NCI-H2171 treated with DMSO at 0.1 percent for 48 hours (cell line): ENCODE measurements around the gene RCHY1.
"Not testable (repeated sequence)": the region's sequence is repeated elsewhere in the genome, so short reads cannot be mapped to it uniquely, and the experiment has no call there.

Source experiments
- DNase-seq: peaks from one replicate; lab custom pipeline; 2025; lab: John Stamatoyannopoulos, UW

Gene RCHY1

GRCh38 chr4:75516144-75516543, 1.9 kb upstream of the RCHY1 start:
- no peak for DNase-seq

GRCh38 chr4:75514949-75515612, 878 bp upstream of the RCHY1 start:
- DNase-seq: peak; percentile 53

GRCh38 chr4:75513526-75514130, 575 bp downstream of the RCHY1 start:
- no peak for DNase-seq

GRCh38 chr4:75512386-75513211, 1.6 kb downstream of the RCHY1 start:
- no peak for DNase-seq

- no peak for DNase-seq
Observed at GRCh38 chr4:75511841-75512240, 2.4 kb downstream of the RCHY1 start.

GRCh38 chr4:75509592-75509991, 4.6 kb downstream of the RCHY1 start:
- DNase-seq: not testable (repeated sequence)

GRCh38 chr4:75505630-75506029, 8.6 kb downstream of the RCHY1 start:
- DNase-seq: no peak

- DNase-seq: no peak
Observed at GRCh38 chr4:75502671-75503070, 11.5 kb downstream of the RCHY1 start.

GRCh38 chr4:75499900-75500299, 14.3 kb downstream of the RCHY1 start:
- no peak for DNase-seq

- DNase-seq: no peak
Observed at GRCh38 chr4:75498041-75498440, 16.2 kb downstream of the RCHY1 start.

GRCh38 chr4:75497133-75497532, 17.1 kb downstream of the RCHY1 start:
- no peak for DNase-seq

- no peak for DNase-seq
Observed at GRCh38 chr4:75496406-75496805, 17.8 kb downstream of the RCHY1 start.

- no peak for DNase-seq
Observed at GRCh38 chr4:75495476-75495875, 18.7 kb downstream of the RCHY1 start.

- no peak for DNase-seq
Observed at GRCh38 chr4:75494563-75494962, 19.6 kb downstream of the RCHY1 start.

- DNase-seq: peak; percentile 14
Observed at GRCh38 chr4:75490155-75490554, 24.0 kb downstream of the RCHY1 start.

GRCh38 chr4:75484190-75484589, 30.0 kb downstream of the RCHY1 start:
- DNase-seq: no peak

- no peak for DNase-seq
Observed at GRCh38 chr4:75477201-75477600, 37.0 kb downstream of the RCHY1 start.

- DNase-seq: no peak
Observed at GRCh38 chr4:75470738-75471137, 43.5 kb downstream of the RCHY1 start.

GRCh38 chr4:75469896-75470295, 44.3 kb downstream of the RCHY1 start:
- DNase-seq: no peak

GRCh38 chr4:75457365-75457764, 56.8 kb downstream of the RCHY1 start:
- DNase-seq: no peak

GRCh38 chr4:75434105-75434504, 80.1 kb downstream of the RCHY1 start:
- DNase-seq: peak; percentile 40

GRCh38 chr4:75432683-75433082, 81.5 kb downstream of the RCHY1 start:
- no peak for DNase-seq

GRCh38 chr4:75429208-75429607, 85.0 kb downstream of the RCHY1 start:
- DNase-seq: peak; percentile 46
